DOHH2 (cell line): Measurements from ENCODE around the gene GPR157.

ENCODE experiments used
- EZH2phosphoT487 ChIP-seq: fragments of 200-600 bp; sonication (generic); IDR thresholded peaks from 2 replicates; pipeline ENCODE4 v1.6.1; 2017; ENCODE audit warnings: borderline replicate concordance, mild to moderate bottlenecking, antibody characterized with exemption, low read length, moderate library complexity, mixed read lengths
- TF ChIP-seq, protein P1 (sequence below): fragments of 200-600 bp; sonication (generic); IDR thresholded peaks from one replicate; pipeline ENCODE4 v1.5.1; 2014; ENCODE audit warnings: antibody characterized with exemption, mild to moderate bottlenecking, low read depth, low read length; ENCODE audit not compliant: poor library complexity, severe bottlenecking

DNA sequence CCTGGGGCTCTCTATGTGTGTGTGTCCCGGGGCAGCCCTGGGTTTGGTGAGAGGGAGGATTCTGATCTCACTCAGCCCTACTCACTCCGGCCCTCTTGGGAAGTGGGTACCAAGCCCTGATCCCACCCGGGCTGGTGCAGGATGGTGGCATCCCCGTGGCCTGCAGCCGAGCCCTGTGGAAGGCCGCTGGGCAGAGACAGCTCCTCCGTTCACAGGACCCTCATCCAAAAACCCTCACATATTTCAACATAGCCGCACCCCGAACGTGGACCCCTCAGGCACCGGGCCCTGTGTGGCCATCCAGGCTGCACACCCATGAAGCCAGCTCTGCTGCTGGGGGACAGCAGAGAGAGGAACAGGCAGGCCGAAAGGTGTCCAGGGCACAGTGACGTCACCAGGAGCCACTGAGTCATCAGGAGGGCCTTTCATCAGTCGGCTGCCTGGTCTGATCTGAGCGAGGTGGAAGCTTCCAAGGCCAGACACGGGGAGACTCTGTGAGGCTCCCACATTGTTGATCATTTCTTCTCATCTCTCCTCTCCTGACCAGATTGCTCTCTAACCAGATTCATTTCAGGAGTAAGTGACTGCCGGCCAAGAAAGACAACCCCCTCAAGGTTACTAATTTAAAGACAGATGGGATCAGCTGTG lies 16.2 kb upstream of the GPR157 start:
- TF ChIP-seq, protein P1, sequence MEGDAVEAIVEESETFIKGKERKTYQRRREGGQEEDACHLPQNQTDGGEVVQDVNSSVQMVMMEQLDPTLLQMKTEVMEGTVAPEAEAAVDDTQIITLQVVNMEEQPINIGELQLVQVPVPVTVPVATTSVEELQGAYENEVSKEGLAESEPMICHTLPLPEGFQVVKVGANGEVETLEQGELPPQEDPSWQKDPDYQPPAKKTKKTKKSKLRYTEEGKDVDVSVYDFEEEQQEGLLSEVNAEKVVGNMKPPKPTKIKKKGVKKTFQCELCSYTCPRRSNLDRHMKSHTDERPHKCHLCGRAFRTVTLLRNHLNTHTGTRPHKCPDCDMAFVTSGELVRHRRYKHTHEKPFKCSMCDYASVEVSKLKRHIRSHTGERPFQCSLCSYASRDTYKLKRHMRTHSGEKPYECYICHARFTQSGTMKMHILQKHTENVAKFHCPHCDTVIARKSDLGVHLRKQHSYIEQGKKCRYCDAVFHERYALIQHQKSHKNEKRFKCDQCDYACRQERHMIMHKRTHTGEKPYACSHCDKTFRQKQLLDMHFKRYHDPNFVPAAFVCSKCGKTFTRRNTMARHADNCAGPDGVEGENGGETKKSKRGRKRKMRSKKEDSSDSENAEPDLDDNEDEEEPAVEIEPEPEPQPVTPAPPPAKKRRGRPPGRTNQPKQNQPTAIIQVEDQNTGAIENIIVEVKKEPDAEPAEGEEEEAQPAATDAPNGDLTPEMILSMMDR, result no peak
- TF ChIP-seq EZH2phosphoT487, result no peak
